ENCODE measurements around the gene AFAP1L1. TPM values are rescaled to one million over a fixed set of nuclear protein-coding genes. Genes with fewer than 3 reads are reported as not detected.

AFAP1L1 gene
- total and polyA plus RNA-seq, 7 donors: 0.23 to 8.6 (median 5.6) TPM

DNA sequence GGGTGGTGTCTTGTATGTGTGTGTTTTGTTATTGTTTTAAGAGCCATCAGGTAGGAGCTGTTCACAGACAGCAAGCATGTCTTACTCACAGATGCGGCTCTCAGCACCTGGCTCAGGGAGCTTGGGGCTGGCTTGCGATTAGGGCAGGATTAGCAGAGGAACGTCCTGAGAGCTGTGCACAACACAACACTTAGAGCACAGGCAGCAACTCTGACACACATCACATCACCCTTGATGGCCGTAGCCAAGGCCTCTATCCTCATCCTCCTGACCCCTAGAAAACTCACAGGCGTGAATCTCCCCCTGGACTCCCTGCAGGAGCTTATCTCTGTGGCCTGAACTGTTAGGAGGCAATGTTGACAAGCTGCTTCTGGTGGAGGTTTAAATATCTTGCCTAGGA, 114.5 kb downstream of the AFAP1L1 start:
- H3K4me1 ChIP-seq: peaks cover 0 to 97% (median 87%) of the 10 kb centered on the region in 4 donors
- H3K4me3 ChIP-seq: peak overlapping the region in 3 of 4 donors; percentile 5 to 34 (median 16)
- peak; percentile 74 for DNase-seq
- H3K27ac ChIP-seq: peak overlapping the region; percentile 93 to 99 (median 98)
- no peaks in the 10 kb centered on the region for H3K9me3 ChIP-seq
- TF ChIP-seq POLR2AphosphoS5 (IDR thresholded peaks at IDR 0.05) (peak in 1 of 4 donors; percentile 34), EP300 (IDR thresholded peaks at IDR 0.05) (no peak)
- WGBS, 2 donors: 72 to 80% methylated on average over 5 of the region's 5 CpGs
- H3K27me3 ChIP-seq: no peaks in the 10 kb centered on the region
- intact Hi-C loops (cut with DNase I): no loop called here
- no peaks in the 10 kb centered on the region for H3K36me3 ChIP-seq

- WGBS, 2 donors: 77 to 78% methylated on average over 9 of the region's 9 CpGs
These were observed 115.5 kb downstream of the AFAP1L1 start for GRCh38 chr5:149387081-149387631.

GRCh38 chr5:149387982-149388381, 116.3 kb downstream of the AFAP1L1 start:
- Histone ChIP-seq H3K4me1 (peaks cover 0 to 99% (median 87%) of the 10 kb centered on the region in 4 donors), H3K36me3 (no peaks in the 10 kb centered on the region), H3K9me3 (no peaks in the 10 kb centered on the region), H3K4me3 (no peak overlapping the region), H3K27me3 (no peaks in the 10 kb centered on the region), H3K27ac (peak overlapping the region; percentile 93 to 99 (median 98))
- TF ChIP-seq, protein P1, sequence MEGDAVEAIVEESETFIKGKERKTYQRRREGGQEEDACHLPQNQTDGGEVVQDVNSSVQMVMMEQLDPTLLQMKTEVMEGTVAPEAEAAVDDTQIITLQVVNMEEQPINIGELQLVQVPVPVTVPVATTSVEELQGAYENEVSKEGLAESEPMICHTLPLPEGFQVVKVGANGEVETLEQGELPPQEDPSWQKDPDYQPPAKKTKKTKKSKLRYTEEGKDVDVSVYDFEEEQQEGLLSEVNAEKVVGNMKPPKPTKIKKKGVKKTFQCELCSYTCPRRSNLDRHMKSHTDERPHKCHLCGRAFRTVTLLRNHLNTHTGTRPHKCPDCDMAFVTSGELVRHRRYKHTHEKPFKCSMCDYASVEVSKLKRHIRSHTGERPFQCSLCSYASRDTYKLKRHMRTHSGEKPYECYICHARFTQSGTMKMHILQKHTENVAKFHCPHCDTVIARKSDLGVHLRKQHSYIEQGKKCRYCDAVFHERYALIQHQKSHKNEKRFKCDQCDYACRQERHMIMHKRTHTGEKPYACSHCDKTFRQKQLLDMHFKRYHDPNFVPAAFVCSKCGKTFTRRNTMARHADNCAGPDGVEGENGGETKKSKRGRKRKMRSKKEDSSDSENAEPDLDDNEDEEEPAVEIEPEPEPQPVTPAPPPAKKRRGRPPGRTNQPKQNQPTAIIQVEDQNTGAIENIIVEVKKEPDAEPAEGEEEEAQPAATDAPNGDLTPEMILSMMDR (IDR thresholded peaks at IDR 0.05): no peak
- peak in 1 of 4 donors; percentile 24 for TF ChIP-seq EP300 (IDR thresholded peaks at IDR 0.05)
- peak in 1 of 4 donors; percentile 17 for TF ChIP-seq POLR2AphosphoS5 (IDR thresholded peaks at IDR 0.05)
- TF ChIP-seq POLR2A (IDR thresholded peaks at IDR 0.05): no peak
- peak; percentile 70 for DNase-seq
- WGBS, 2 donors: 65 to 80% methylated on average over 1 of the region's 1 CpG
- intact Hi-C loops (cut with DNase I): no loop called here

More at GRCh38 chr5:149387081-149387631, 115.5 kb downstream of the AFAP1L1 start:
- Histone ChIP-seq H3K4me1 (peaks cover 0 to 99% (median 88%) of the 10 kb centered on the region in 4 donors), H3K4me3 (peak overlapping the region in 1 of 4 donors; percentile 34), H3K27me3 (no peaks in the 10 kb centered on the region), H3K9me3 (no peaks in the 10 kb centered on the region), H3K27ac (peak overlapping the region; percentile 93 to 99 (median 98)), H3K36me3 (no peaks in the 10 kb centered on the region)
- TF ChIP-seq, protein P1 (IDR thresholded peaks at IDR 0.05): no peak
- TF ChIP-seq POLR2AphosphoS5 (IDR thresholded peaks at IDR 0.05) (peak in 3 of 4 donors; percentile 41 to 61 (median 46)), EP300 (IDR thresholded peaks at IDR 0.05) (peak; percentile 13 to 60 (median 42)), POLR2A (IDR thresholded peaks at IDR 0.05) (no peak)
- peak; percentile 83 for DNase-seq
- intact Hi-C loops (cut with DNase I): no loop called here

DNA sequence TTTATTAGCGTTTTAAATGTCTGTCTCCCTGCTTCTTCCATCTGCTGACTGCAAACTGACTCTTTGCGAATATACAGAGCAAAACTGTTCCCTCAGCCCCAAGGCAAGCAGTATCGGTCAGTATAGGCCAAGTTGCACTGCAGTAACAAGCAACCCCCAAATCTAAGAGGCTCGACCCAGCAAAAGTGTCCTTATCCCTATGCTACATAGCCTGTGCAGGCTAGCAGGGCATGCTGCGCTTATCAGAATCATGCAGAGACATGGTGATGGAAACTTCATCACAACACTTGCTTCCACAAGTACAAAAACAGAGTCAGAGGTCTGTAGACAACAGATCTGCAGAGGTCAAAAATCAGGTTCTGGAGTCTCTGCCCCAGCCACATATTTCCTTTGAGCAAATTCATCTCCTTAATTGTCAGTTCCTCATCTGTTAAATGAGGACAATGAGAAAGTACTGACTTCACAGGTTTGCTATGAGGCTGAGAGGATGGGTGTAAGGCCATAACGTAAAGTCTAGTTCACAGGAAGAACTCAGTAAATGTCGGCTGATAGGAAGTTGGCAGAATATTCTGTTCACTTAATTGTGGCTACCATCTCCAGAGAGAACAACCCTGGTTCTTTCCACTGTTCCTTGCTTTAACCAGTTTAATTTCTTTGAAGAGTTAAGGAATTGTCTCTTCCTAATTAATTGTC, 117.0 kb downstream of the AFAP1L1 start:
- WGBS, 2 donors: 78 to 90% methylated on average over 7 of the region's 7 CpGs
- Histone ChIP-seq H3K9me3 (no peaks in the 10 kb centered on the region), H3K4me1 (peaks cover 0 to 94% (median 84%) of the 10 kb centered on the region in 4 donors), H3K4me3 (no peak overlapping the region), H3K36me3 (no peaks in the 10 kb centered on the region), H3K27ac (peak overlapping the region; percentile 93 to 99 (median 98)), H3K27me3 (no peaks in the 10 kb centered on the region)
- intact Hi-C loops (cut with DNase I): loop anchor here (1.0 kb wide), 1 partner anchor 18 kb away; no protein-coding TSS in a partner anchor
- peak; percentile 54 for DNase-seq
- TF ChIP-seq POLR2A (IDR thresholded peaks at IDR 0.05) (no peak), POLR2AphosphoS5 (IDR thresholded peaks at IDR 0.05) (peak; percentile 61 to 83 (median 62)), EP300 (IDR thresholded peaks at IDR 0.05) (peak; percentile 70 to 97 (median 90))
- TF ChIP-seq, protein P1 (IDR thresholded peaks at IDR 0.05): no peak
